Measurements from ENCODE around the gene HOXD4.

The HOXD4 gene

DNA sequence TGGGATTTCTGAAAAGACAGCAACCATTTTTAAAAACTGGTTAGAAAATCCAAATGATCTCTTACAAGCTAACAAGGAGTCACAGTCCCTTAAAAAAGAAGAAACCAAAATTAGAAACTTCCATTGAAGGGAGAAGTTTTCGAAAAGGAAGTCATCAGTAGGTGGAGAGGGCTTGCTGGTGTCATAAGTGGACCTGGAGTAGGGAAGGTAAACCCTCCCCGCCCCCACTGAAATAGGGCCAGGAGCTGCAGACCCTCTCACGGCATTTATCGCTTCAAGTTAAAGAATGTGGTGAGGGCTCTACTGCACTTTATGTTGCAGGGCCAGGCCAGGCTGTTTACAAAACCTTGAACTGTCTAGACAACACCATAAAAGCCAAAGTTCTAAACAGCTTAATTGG, 41.4 kb upstream of the HOXD4 start:
- DNase-seq (ENCODE audit: low spot score): no peak
- in situ Hi-C loops (cut with MboI; ENCODE audit: low pct_unique_long_range_greater_than_20kb, low sequenced_read_pairs, unreplicated experiment): loop anchor here (25.0 kb wide), 1 partner anchor 748 kb away; no protein-coding TSS in a partner anchor
- TF ChIP-seq, protein P1, sequence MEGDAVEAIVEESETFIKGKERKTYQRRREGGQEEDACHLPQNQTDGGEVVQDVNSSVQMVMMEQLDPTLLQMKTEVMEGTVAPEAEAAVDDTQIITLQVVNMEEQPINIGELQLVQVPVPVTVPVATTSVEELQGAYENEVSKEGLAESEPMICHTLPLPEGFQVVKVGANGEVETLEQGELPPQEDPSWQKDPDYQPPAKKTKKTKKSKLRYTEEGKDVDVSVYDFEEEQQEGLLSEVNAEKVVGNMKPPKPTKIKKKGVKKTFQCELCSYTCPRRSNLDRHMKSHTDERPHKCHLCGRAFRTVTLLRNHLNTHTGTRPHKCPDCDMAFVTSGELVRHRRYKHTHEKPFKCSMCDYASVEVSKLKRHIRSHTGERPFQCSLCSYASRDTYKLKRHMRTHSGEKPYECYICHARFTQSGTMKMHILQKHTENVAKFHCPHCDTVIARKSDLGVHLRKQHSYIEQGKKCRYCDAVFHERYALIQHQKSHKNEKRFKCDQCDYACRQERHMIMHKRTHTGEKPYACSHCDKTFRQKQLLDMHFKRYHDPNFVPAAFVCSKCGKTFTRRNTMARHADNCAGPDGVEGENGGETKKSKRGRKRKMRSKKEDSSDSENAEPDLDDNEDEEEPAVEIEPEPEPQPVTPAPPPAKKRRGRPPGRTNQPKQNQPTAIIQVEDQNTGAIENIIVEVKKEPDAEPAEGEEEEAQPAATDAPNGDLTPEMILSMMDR (IDR thresholded peaks at IDR 0.05; ENCODE audit: extremely low read depth, insufficient read depth, missing control alignments): no peak

DNA sequence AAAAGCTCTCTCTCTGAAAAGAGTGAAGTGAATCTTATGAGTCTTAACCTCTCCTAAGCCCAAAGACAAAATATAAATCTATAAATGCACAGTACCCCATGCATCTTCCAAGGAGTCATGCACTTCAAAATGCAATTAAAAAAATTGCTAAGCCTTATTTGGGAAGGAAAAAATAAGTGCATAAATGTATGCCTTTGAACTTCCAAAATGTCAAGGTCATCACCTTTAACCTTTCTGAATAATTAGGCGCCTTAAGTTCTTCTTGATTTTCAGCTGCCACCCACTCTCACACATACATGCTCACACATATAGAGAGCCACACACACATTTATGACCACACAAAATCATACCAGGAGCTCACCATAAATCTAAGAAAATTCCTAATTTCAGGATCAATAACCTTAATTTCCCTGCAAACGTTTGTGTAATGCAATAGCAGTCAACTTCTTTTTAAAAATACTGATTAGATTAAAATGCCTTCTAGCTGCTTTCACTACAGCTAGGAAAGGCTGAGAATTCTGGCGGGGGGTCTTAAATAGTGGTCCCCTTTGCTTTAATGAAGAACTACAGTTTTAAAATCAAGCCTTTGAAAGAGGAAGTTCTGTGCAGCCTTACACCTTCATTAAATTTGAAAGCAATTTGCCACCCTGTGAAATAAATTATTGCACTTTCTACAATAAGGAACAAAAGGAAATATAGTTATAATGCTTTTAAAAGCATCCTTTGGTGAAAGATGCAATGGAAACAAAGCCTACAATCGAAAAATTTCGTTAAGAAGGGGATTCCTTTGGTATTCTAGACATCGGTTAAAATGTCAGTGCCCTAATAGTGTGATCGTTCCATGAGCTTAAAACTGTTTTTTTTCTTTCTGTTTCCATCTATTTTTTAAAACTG, 40.7 kb upstream of the HOXD4 start:
- TF ChIP-seq, protein P1 (IDR thresholded peaks at IDR 0.05; ENCODE audit: extremely low read depth, insufficient read depth, missing control alignments): no peak
- in situ Hi-C loops (cut with MboI; ENCODE audit: low pct_unique_long_range_greater_than_20kb, low sequenced_read_pairs, unreplicated experiment): loop anchor here (25.0 kb wide), 1 partner anchor 748 kb away; no protein-coding TSS in a partner anchor
- DNase-seq (ENCODE audit: low spot score): no peak

DNA sequence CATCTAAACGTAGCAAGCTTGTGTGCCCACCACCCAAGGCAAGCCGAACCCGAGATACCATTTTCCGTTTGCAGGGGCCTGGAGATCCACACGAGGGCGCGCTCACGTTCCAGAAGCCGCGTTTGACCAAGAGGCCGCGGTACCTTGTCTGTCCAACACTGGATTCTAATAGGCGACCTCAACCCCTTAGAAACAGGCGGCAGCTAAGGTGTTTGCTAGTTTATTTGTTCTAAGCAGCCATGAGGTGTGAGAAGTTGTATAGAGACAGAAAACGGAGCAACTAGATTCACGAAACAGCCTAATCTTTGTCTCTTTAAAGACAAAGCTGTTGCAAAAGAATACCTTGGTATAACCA, 40.1 kb upstream of the HOXD4 start:
- TF ChIP-seq, protein P1 (IDR thresholded peaks at IDR 0.05; ENCODE audit: extremely low read depth, insufficient read depth, missing control alignments): peak; percentile 59
- in situ Hi-C loops (cut with MboI; ENCODE audit: low pct_unique_long_range_greater_than_20kb, low sequenced_read_pairs, unreplicated experiment): loop anchor here (25.0 kb wide), 1 partner anchor 749 kb away; no protein-coding TSS in a partner anchor
- DNase-seq (ENCODE audit: low spot score): peak; percentile 74

DNA sequence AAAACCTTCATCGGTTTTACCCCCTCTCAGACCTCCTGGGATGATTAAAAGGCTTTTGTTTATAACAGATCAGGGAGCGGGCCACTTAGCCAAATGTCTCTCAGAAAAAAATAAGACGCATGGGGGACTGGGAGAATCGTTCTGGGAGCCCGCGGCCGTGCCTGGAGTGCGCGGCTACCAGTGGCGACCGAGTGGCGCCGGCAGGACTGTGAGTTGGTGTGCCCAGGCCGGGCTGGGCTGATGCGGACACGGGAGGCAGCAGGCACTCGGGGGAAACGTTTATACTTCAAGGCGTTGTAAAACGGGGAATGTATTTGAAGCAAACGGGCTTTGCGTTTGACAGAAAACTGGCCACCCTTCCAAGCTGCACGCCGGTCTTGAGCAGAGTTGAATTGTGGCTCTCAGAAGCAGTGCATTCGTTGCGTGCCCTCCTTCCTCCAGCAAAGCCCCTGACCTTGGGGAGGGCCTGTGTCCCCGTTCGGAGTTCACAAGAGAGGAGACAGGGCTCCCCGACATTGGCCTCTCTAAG, 39.4 kb upstream of the HOXD4 start:
- DNase-seq (ENCODE audit: low spot score): no peak
- TF ChIP-seq, protein P1 (IDR thresholded peaks at IDR 0.05; ENCODE audit: extremely low read depth, insufficient read depth, missing control alignments): no peak
- in situ Hi-C loops (cut with MboI; ENCODE audit: low pct_unique_long_range_greater_than_20kb, low sequenced_read_pairs, unreplicated experiment): loop anchor here (25.0 kb wide), 1 partner anchor 750 kb away; no protein-coding TSS in a partner anchor

DNA sequence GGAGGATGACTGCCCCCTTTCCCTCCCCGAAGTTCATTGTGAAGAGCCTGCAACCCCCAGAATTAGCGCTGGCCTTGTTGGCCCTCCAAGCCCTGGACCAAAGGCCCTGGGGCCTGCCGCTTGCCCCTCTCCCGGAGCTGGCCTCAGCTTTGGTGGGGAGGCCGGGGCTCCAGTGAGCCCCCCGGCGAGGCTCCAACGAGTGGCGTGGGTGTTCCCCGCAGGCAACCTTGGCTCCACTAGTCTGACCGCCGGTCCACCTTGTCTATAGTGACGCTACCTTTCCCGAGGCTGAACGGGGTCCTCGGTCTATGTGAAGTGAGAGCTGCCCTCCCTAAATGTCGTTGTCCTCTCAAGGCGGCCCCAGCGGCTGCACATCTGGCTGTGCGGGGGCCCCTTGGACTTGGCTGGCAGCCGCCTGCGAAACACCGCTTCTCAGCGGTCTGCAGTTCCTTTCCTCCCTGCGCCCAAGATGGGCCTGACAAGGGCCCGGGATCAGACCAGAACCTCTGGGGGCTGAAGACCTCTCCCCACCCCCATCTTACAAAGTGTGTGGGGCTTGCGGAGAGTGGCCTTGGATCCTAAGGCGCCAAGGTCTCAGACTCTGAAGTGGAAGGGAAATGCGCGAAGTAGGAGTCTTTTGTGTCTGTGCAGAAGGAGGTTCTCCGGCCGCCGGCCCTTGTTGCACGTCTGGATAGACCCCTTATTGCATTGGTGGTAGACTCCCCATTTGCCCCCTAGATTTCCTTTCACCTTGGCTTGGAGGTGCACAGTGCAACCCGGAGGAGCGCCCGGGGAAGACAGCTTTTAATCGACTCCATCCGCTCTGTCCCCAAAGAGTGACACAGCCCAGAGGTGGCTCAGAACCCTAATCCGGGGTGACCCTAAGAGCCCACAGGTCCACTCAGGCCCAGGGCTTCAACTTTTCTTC, 38.7 kb upstream of the HOXD4 start:
- DNase-seq (ENCODE audit: low spot score): no peak
- TF ChIP-seq, protein P1 (IDR thresholded peaks at IDR 0.05; ENCODE audit: extremely low read depth, insufficient read depth, missing control alignments): no peak
- in situ Hi-C loops (cut with MboI; ENCODE audit: low pct_unique_long_range_greater_than_20kb, low sequenced_read_pairs, unreplicated experiment): loop anchor here (25.0 kb wide), 1 partner anchor 750 kb away; no protein-coding TSS in a partner anchor
